ENCODE data around the gene INMT.

DNA sequence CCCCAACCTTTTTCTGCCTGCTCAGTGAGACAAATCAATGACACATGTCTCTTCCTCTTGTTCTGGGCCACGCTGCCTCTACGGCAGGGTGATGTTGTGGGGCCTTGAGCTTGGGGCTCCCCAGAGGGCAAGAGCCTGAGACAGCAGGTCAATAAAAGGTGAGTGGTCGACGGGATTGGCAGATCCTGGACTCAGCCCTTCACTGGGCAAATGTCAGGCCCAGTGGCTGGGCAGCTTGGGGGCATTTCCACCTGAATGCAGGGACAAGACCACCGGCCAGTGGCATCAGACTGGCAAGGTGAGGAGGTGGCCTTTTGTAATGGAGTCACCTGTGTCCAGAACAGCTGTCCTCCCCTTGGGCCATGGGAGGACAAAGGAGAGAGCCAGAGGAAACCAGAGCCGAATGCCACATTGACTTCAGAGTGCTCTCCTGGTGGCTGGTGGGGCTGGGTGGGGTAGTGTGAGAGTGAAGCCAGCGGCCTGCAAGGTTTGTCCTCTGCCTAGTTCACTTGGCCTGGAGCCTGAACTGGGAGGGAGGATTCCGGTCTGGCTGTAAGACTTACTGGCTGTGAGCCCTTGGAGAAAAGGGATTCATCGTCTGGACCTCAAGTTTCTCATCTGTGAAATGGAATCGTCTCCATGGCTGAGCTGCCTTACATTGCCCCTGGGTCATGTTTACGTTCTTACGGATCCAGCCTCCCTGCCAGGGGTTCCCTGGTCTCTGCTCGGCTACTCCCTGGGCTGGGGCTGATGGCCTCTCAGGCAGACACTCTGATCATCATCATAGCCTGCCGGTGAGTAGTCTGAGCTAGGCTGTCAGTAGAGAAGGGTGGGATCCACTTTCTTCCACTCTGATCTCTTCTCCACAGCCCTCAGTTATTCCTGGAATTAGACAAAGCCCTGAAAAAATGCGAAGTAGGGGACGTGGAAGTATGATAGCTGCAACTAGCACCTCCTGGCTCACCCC, 44.3 kb upstream of the INMT start:
- TF ChIP-seq POLR2A (IDR thresholded peaks at IDR 0.05) = no peak
- TF ChIP-seq, protein P1, sequence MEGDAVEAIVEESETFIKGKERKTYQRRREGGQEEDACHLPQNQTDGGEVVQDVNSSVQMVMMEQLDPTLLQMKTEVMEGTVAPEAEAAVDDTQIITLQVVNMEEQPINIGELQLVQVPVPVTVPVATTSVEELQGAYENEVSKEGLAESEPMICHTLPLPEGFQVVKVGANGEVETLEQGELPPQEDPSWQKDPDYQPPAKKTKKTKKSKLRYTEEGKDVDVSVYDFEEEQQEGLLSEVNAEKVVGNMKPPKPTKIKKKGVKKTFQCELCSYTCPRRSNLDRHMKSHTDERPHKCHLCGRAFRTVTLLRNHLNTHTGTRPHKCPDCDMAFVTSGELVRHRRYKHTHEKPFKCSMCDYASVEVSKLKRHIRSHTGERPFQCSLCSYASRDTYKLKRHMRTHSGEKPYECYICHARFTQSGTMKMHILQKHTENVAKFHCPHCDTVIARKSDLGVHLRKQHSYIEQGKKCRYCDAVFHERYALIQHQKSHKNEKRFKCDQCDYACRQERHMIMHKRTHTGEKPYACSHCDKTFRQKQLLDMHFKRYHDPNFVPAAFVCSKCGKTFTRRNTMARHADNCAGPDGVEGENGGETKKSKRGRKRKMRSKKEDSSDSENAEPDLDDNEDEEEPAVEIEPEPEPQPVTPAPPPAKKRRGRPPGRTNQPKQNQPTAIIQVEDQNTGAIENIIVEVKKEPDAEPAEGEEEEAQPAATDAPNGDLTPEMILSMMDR (IDR thresholded peaks at IDR 0.05) = no peak
